G401.6 (cell line): ENCODE measurements around the gene OR8J1.
"Not testable (repeated sequence)": the region's sequence is repeated elsewhere in the genome, so short reads cannot be mapped to it uniquely, and the experiment has no call there.

Experiments
- FAIRE-seq: peaks from 2 replicates; lab custom pipeline; 2012; peaks lifted over from hg19 to GRCh38; lab: Jason Lieb, UNC

The OR8J1 gene

DNA sequence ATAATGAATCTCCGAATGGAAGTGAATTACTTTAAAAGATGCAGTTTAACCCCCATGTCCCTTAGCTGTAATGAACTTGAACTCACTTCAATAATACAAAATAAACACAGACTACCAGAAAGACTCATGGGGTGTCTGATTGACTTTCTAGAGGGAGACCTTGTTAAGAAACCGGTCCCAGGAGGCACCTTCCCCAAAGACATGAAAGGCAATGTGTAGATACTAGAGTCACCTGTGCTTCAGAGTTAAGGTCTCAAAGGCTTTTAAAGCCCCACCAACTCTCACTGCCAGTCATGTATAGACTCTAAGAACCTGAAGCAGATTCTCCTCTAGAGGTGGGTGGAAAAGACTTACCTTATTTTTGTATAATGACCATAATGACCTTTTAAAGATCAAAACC lies at the start of gene OR8J1:
OR8J1 (plus strand) TSS at position 301 of the 400 bp plus-strand sequence. CDS start 5,956 bp downstream, outside the sequence.
- no peak for FAIRE-seq

- no peak for FAIRE-seq
Observed at GRCh38 chr11:56307836-56308235, 46.3 kb upstream of the OR8J1 start.

DNA sequence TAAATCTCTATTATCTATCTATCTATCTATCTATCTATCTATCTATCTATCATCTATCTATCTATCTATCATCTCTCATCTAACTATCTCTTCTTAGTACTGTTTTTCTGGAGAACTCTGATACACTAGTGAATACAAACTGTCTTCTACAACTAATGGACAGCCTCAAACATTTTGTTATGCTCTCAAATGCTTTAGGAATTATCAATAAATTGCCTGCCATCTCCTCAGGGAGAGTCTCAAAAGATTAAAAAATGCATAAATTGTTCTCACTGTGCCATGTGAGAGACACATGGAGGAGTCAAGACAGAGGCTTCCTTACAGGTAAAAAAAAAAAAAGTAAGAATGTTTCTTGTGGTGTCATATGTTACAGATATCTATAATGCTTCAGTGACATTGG lies 39.2 kb upstream of the OR8J1 start, which contains the start of gene OR8K3:
OR8K3 (plus strand) TSS at position 301 of the 400 bp plus-strand sequence. CDS start 3,163 bp downstream, outside the sequence.
- FAIRE-seq = no peak

GRCh38 chr11:56331861-56332491 lies 22.1 kb upstream of the OR8J1 start:
- FAIRE-seq = no peak

- FAIRE-seq = no peak
Observed at GRCh38 chr11:56333156-56333555, 20.9 kb upstream of the OR8J1 start.

DNA sequence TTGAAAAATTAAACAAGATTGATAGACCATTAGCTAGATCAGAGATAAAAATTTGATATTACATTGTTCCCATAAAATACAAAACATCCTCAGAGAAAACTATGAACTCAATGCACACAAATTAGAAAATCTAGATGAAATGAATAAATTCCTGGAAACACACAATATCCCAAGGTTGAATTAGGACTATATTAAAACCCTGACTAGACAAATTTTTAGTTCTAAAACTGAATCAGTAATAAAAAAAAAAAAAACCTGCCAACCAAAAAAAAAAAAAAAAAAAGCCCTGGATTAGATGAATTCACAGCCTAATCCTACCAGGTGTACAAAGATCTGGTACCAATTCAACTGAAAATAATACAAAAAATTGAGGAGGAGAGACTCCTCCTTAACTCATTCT lies 13.8 kb upstream of the OR8J1 start:
- no peak for FAIRE-seq

GRCh38 chr11:56345739-56346138 lies 8.4 kb upstream of the OR8J1 start, which contains the start of gene OR8K1:
OR8K1 (plus strand) TSS chr11:56346039; CDS start chr11:56346039, 0 bp downstream.
- FAIRE-seq = no peak

GRCh38 chr11:56375324-56375723 lies 21.2 kb downstream of the OR8J1 start, which contains the start of gene OR8U1:
OR8U1 (plus strand) TSS chr11:56375624; CDS start chr11:56375624, 0 bp downstream.
- FAIRE-seq = no peak

- FAIRE-seq = no peak
Observed at GRCh38 chr11:56380120-56380519, 26.0 kb downstream of the OR8J1 start.

GRCh38 chr11:56394381-56394780 lies 40.3 kb downstream of the OR8J1 start:
- FAIRE-seq = no peak

DNA sequence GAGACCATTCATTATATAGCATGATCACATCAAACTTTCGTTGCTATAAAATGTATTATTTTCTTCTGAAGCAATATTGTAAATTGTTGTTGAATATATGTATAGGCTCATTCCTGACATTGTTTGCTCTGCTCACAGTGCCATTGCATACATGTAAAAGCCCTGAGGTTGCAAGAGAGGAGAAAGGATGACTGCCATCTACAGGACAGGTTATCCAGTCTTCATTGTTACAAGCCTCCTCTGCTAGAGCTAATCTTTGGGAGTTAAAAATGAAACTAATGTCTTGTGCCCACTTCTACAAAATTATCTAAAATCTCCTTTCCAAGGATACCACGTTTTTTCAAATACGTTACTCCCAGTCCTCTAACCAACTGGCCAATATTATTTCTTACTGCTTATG lies 42.0 kb downstream of the OR8J1 start:
- FAIRE-seq = no peak

GRCh38 chr11:56401858-56402461 lies 47.9 kb downstream of the OR8J1 start:
- FAIRE-seq = not testable (repeated sequence)

DNA sequence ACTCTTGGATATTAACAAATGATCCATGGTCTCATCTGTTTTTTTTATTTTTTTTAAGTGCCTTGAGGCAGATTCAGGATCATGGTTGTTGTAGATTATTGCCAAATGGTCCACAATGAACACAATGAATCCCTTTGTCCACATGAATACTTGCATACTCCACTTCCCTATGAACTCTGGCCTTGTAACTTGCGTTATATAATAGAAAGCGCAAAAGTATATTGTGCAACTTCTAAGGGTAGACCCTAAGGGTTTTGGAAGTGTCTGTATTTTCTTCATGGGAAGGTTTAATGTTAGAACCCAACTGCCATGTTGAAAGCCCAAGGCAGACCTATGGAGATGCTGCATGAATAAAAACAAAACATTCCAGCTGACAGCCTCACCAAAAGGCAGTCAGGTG lies 50.3 kb downstream of the OR8J1 start:
- FAIRE-seq = no peak

DNA sequence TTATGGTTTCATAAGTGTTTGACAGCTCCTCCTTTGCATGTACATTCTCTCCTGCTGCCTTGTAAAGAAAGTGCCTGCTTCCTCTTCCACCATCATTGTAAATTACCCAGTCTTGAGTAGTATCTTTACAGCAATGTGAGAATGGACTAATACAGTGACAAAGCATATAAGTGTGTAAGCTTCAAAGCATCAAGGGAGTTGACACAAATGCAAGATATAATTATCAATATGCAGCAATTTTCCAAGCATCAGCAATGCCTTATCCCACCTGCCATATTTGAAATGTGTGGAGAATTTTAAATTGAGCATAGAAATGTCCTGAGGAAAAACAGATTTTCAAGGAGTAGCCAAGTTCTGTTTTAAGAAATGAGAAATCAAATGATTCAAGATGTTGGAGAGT lies 56.7 kb downstream of the OR8J1 start:
- FAIRE-seq = no peak
